ENCODE measurements around the gene ZNF407.

GRCh38 chr18:74957588-74958224 is 360.0 kb downstream of the ZNF407 start:
- TF ChIP-seq CTCF (IDR thresholded peaks at IDR 0.05; ENCODE audit: low read length) (no peak), EZH2phosphoT487 (IDR thresholded peaks at IDR 0.05; ENCODE audit: low read length) (no peak)

Measured in MM.1S (cell line).